Progenitor cell of endocrine pancreas (in vitro differentiated cells): ENCODE results near the gene TOR1B. TPM values are rescaled to one million over a fixed set of nuclear protein-coding genes. Genes with fewer than 3 reads are reported as not detected.

Source experiments
- DNase-seq: peaks from one replicate; pipeline ENCODE4 v3.0.0; 2021; ENCODE audit warnings: low spot score; ENCODE audit not compliant: unreplicated experiment
- H3K27ac Mint-ChIP-seq: 2 replicates; pipeline ENCODE4 v1.8.0; 2021; ENCODE audit warnings: mild to moderate bottlenecking, moderate library complexity, mixed read lengths
- H3K27me3 Mint-ChIP-seq: 2 replicates; pipeline ENCODE4 v1.8.0; 2021; ENCODE audit warnings: mixed read lengths
- H3K36me3 Mint-ChIP-seq: 2 replicates; pipeline ENCODE4 v1.8.0; 2022; ENCODE audit warnings: mixed read lengths; ENCODE audit not compliant: insufficient read depth
- H3K4me1 Mint-ChIP-seq: 2 replicates; pipeline ENCODE4 v1.8.0; 2021; ENCODE audit warnings: low read depth, mixed read lengths
- H3K4me3 Mint-ChIP-seq: 2 replicates; pipeline ENCODE4 v1.8.0; 2021; ENCODE audit warnings: low read depth, mild to moderate bottlenecking, moderate library complexity, mixed read lengths
- H3K9me3 Mint-ChIP-seq: 2 replicates; pipeline ENCODE4 v1.8.0; 2021; ENCODE audit warnings: low read depth, mixed read lengths
- CTCF ChIP-seq: fragments of 200-600 bp; sonication (generic); IDR thresholded peaks from one replicate; pipeline ENCODE4 v1.5.0; 2021; ENCODE audit warnings: antibody characterized with exemption, mild to moderate bottlenecking; ENCODE audit not compliant: unreplicated experiment
- total RNA-seq: library from RNA; stranded (reverse); gene quantifications from 2 replicates; pipeline ENCODE4 v1.2.1, GENCODE V29; 2021

TOR1B gene
- total RNA-seq, 1 donor from 2014 or later, result 19.8 TPM

- Mint-ChIP-seq H3K9me3 (no peaks in the 10 kb centered on the region), H3K36me3 (peaks cover 13% of the 10 kb centered on the region), H3K4me1 (peaks cover 20% of the 10 kb centered on the region), H3K4me3 (peak overlapping the region; percentile 98), H3K27me3 (no peaks in the 10 kb centered on the region), H3K27ac (no peak overlapping the region)
- no peak for TF ChIP-seq CTCF
- no peak for DNase-seq
Measured at GRCh38 chr9:129832982-129833381, 30.0 kb downstream of the TOR1B start.

- H3K27me3 Mint-ChIP-seq, result no peaks in the 10 kb centered on the region
- H3K36me3 Mint-ChIP-seq, result peaks cover 10% of the 10 kb centered on the region
- H3K9me3 Mint-ChIP-seq, result no peaks in the 10 kb centered on the region
- no peak for DNase-seq
- H3K4me3 Mint-ChIP-seq, result peak overlapping the region; percentile 98
- H3K27ac Mint-ChIP-seq, result peak overlapping the region; percentile 95
- no peak for TF ChIP-seq CTCF
- H3K4me1 Mint-ChIP-seq, result peaks cover 20% of the 10 kb centered on the region
Measured at GRCh38 chr9:129834489-129835127, 31.6 kb downstream of the TOR1B start.

GRCh38 chr9:129835128-129835859 is 32.3 kb downstream of the TOR1B start, which contains the start of the genes C9orf78 and USP20:
Gene C9orf78 (minus strand): TSS chr9:129835275. CDS start chr9:129835221, 54 bp downstream.
Gene USP20 (plus strand): TSS chr9:129835458. CDS start chr9:129852556, 17,098 bp downstream.
- Mint-ChIP-seq H3K27me3 (no peaks in the 10 kb centered on the region), H3K4me3 (peak within 1 kb of the TSS; percentile 98), H3K36me3 (peaks cover 10% of the 10 kb centered on the region), H3K9me3 (no peaks in the 10 kb centered on the region), H3K27ac (peak within 1 kb of the TSS; percentile 97), H3K4me1 (peaks cover 20% of the 10 kb centered on the region)
- TF ChIP-seq CTCF, result no peak
- peak; percentile 96 for DNase-seq

GRCh38 chr9:129835860-129836223 is 32.9 kb downstream of the TOR1B start:
- TF ChIP-seq CTCF, result no peak
- Mint-ChIP-seq H3K9me3 (no peaks in the 10 kb centered on the region), H3K36me3 (peaks cover 8% of the 10 kb centered on the region), H3K27me3 (no peaks in the 10 kb centered on the region), H3K4me3 (peak overlapping the region; percentile 94), H3K4me1 (peaks cover 20% of the 10 kb centered on the region), H3K27ac (peak overlapping the region; percentile 97)
- DNase-seq, result no peak

GRCh38 chr9:129836311-129837007 is 33.5 kb downstream of the TOR1B start:
- Mint-ChIP-seq H3K27me3 (no peaks in the 10 kb centered on the region), H3K9me3 (no peaks in the 10 kb centered on the region), H3K4me1 (peaks cover 20% of the 10 kb centered on the region), H3K4me3 (peak overlapping the region; percentile 94), H3K27ac (peak overlapping the region; percentile 97), H3K36me3 (peaks cover 6% of the 10 kb centered on the region)
- DNase-seq, result no peak
- no peak for TF ChIP-seq CTCF
